Measurements from ENCODE around the gene IQSEC1.
A peak's percentile ranks its signal among the peaks of the same experiment; 100 is the strongest.

IQSEC1 gene

DNA sequence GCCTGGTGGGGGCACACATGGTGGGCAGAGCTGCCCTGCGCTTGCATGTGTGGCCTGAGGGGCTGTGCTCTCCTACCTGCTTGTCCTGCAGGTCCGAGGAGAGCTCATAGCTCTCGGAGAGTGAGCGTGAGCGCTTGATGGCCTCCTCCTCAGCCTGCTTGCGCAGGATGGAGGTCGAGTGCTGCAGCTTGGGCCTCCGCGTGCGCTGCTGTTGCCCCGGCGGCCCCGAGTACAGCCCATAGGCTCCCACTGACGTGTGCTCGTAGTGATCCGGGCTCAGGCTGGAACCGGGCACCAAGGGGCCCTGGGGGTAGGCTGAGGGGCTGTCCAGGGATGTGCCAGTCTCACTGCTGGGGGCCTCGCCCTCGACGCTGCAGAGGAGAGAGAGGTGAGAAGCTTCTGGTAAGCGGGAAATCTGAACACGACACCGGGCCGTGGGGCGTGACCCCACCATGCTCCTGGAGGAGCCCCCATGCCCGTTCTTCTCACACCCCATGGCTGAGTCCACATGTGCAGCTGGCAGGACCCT is 131.7 kb downstream of the IQSEC1 start:
- ChIA-PET CTCF (no interaction called here), POLR2A (ENCODE audit: low non-redundant PET) (no interaction called here)

DNA sequence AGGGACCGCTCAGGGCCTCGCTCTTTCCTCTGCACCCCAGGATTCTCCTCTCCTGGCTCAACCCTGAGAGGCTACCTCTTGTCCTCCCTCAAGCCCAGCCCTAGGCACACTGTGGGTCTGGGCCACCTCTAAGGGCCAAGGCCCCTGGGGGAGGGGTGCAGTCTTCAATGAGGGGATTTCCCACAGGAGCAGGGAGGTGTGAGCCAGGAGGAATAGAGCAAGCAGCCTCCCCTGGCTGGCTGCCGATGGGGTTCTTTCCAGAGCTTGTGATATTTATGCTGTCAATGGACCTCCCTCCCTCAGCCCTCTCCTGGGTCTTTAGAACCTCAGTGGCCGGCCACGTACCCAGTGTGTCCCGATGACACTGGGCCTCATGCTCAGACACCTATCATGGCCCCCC is 132.4 kb downstream of the IQSEC1 start:
- DNase-seq (ENCODE audit: low spot score) = no peak
- ChIA-PET POLR2A (ENCODE audit: low non-redundant PET) (no interaction called here), CTCF (no interaction called here)
- no peak overlapping the region for H3K27ac ChIP-seq
- TF ChIP-seq CTCF (conservative IDR thresholded peaks at IDR 0.05; ENCODE audit: low read depth) = no peak

More for the DNA sequence above, 131.7 kb downstream of the IQSEC1 start:
- no peak overlapping the region for H3K27ac ChIP-seq
- no peak for TF ChIP-seq CTCF (conservative IDR thresholded peaks at IDR 0.05; ENCODE audit: low read depth)
- no peak for DNase-seq (ENCODE audit: low spot score)

GRCh38 chr3:12939137-12939536 is 134.1 kb downstream of the IQSEC1 start:
- H3K27ac ChIP-seq = no peak overlapping the region
- DNase-seq (ENCODE audit: low spot score) = no peak
- POLR2A ChIA-PET (ENCODE audit: low non-redundant PET) = no interaction called here
- TF ChIP-seq CTCF (conservative IDR thresholded peaks at IDR 0.05; ENCODE audit: low read depth) = no peak
- CTCF ChIA-PET = no interaction called here

DNA sequence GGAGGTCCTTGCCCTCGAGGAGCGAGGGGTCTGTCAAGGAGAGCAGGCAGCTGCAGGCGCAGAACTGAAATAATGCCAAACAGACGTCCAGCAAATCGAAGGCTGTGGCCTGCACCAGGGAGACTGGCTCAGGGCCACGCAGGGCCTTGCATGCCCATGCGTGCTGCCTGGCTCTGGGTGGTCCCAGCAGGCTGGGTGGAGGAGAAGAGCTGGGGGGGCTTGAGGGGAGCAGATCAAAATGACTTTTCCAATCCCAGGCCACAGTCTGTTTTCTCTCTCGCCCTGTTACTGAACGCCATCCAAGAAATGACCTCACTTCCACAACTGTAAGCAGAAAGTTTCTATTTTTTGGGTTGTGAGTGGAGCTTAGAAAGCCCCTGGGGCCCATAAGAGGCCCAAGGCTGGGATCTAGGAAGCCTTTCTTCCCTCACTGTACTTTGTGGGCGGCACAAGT is 134.9 kb downstream of the IQSEC1 start:
- no peak for DNase-seq (ENCODE audit: low spot score)
- H3K27ac ChIP-seq = no peak overlapping the region
- no peak for TF ChIP-seq CTCF (conservative IDR thresholded peaks at IDR 0.05; ENCODE audit: low read depth)
- CTCF ChIA-PET = no interaction called here
- POLR2A ChIA-PET (ENCODE audit: low non-redundant PET) = no interaction called here

- no peak for TF ChIP-seq CTCF (conservative IDR thresholded peaks at IDR 0.05; ENCODE audit: low read depth)
- ChIA-PET POLR2A (ENCODE audit: low non-redundant PET) (interaction anchor here (0.5 kb wide), 1 partner anchor 179 kb away, joined by 8 read pairs; no protein-coding TSS in a partner anchor), CTCF (no interaction called here)
- H3K27ac ChIP-seq = no peak overlapping the region
- no peak for DNase-seq (ENCODE audit: low spot score)
Observed at GRCh38 chr3:12935861-12936830, 137.1 kb downstream of the IQSEC1 start.

DNA sequence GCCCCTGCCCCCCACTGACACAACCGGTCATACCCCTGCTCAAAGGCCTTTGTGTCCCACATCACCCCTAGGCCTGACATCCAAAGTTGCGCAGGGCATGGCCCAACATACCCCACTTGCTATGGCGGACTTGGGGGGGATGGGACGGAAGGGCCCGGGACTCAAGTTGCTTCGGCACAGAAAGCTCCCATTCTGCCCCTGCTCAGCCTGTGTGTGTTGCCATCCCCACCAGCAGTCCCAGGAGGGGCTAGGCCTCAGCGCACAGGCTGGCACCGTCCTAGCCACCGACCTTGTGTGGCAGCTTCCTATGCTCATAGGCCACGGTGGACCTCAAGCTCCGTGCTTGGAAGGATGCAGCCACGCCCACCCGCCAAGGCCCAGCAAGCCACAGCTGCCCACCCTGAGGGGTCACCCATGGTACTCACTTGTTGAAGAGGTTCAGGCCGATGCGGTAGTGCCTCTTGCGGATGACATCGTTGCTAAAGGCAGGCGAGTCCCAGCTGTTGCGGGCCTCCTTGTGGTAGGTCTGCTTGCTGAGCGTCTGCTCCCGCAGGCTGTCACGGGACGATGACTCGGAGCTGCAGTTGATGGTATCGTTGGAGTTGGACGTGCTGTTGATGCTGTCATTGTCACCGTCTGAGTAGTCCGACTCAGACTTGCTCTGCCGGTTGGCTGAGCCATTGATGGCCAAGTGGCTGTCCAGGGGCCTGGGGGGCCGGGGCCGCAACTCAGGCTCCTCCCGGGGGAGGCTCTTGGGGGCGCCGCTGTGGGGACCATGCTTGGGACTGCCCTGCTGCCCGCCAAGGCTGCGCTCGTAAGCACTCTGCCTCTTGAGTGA is 138.0 kb downstream of the IQSEC1 start:
- DNase-seq (ENCODE audit: low spot score) = no peak
- ChIA-PET CTCF (no interaction called here), POLR2A (ENCODE audit: low non-redundant PET) (no interaction called here)
- peak overlapping the region; percentile 16 for H3K27ac ChIP-seq
- no peak for TF ChIP-seq CTCF (conservative IDR thresholded peaks at IDR 0.05; ENCODE audit: low read depth)
